GM12873 (cell line): Measurements from ENCODE around the gene MAGI1.

Source experiments
- CTCF ChIP-seq: IDR thresholded peaks from 2 replicates; pipeline ENCODE4 v1.5.1; 2012; ENCODE audit warnings: low read depth, mild to moderate bottlenecking, moderate library complexity, low read length, control low read depth; ENCODE audit not compliant: insufficient read depth; ENCODE audit errors: missing control alignments

MAGI1 gene

GRCh38 chr3:65983100-65983499, 55.6 kb downstream of the MAGI1 start:
- no peak for TF ChIP-seq CTCF

DNA sequence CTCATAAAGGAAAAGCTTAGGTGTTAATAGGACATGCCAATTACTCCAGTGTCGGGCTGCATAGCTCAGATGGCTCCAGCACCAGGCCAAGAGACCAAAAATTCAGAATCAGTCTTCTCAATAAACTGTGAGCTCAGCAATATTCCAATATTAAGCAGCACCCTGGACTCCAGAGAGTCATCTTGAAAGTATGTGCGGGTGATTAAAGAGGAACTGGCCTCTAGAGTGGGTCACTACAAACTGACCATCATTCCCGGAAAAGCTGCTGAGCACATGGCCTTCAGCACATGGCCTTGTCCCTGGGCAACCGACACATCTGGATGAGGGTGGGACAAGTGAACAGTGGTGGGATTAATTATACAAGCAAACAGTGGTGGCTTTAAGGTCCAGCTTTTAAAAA, 59.0 kb downstream of the MAGI1 start:
- no peak for TF ChIP-seq CTCF

- TF ChIP-seq CTCF, result no peak
These were observed 59.6 kb downstream of the MAGI1 start for GRCh38 chr3:65979162-65979561.

GRCh38 chr3:65978116-65978515, 60.6 kb downstream of the MAGI1 start:
- no peak for TF ChIP-seq CTCF

GRCh38 chr3:65975032-65975431, 63.7 kb downstream of the MAGI1 start:
- no peak for TF ChIP-seq CTCF

- no peak for TF ChIP-seq CTCF
These were observed 64.2 kb downstream of the MAGI1 start for GRCh38 chr3:65974509-65974908.

DNA sequence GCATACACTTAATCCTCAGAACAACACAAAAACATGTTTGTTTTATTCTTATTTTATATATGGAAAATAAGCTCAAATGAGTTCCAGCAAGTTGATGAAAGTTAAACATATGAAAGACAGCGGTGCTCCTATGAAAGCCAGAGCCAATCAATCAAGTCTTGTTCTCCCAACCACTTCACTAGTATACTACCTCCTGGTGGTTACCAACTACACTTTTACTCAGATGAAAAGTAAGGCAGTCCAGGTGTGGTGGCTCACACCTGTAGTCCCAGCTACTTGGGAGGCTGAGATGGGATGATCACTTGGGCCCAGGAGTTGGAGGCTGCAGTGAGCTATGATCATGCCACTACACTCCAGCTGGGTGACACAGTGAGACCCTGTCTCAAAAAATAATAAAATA, 66.0 kb downstream of the MAGI1 start:
- no peak for TF ChIP-seq CTCF
